ENCODE results near the gene GET3.
A peak's percentile ranks its signal among the peaks of the same experiment; 100 is the strongest.
"Not testable (repeated sequence)": the region's sequence is repeated elsewhere in the genome, so short reads cannot be mapped to it uniquely, and the experiment has no call there.

GET3 gene

DNA sequence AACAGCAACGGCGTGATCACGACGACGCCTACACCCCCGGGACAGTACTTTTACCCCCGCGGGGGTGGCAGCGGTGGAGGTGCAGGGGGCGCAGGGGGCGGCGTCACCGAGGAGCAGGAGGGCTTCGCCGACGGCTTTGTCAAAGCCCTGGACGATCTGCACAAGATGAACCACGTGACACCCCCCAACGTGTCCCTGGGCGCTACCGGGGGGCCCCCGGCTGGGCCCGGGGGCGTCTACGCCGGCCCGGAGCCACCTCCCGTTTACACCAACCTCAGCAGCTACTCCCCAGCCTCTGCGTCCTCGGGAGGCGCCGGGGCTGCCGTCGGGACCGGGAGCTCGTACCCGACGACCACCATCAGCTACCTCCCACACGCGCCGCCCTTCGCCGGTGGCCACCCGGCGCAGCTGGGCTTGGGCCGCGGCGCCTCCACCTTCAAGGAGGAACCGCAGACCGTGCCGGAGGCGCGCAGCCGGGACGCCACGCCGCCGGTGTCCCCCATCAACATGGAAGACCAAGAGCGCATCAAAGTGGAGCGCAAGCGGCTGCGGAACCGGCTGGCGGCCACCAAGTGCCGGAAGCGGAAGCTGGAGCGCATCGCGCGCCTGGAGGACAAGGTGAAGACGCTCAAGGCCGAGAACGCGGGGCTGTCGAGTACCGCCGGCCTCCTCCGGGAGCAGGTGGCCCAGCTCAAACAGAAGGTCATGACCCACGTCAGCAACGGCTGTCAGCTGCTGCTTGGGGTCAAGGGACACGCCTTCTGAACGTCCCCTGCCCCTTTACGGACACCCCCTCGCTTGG lies 55.0 kb downstream of the GET3 start:
- peak; percentile 80 for DNase-seq (ENCODE audit: low read depth)

DNA sequence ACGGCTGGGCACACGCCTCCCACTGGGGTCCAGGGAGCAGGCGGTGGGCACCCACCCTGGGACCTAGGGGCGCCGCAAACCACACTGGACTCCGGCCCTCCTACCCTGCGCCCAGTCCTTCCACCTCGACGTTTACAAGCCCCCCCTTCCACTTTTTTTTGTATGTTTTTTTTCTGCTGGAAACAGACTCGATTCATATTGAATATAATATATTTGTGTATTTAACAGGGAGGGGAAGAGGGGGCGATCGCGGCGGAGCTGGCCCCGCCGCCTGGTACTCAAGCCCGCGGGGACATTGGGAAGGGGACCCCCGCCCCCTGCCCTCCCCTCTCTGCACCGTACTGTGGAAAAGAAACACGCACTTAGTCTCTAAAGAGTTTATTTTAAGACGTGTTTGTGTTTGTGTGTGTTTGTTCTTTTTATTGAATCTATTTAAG lies 55.6 kb downstream of the GET3 start:
- no peak for DNase-seq (ENCODE audit: low read depth)

DNA sequence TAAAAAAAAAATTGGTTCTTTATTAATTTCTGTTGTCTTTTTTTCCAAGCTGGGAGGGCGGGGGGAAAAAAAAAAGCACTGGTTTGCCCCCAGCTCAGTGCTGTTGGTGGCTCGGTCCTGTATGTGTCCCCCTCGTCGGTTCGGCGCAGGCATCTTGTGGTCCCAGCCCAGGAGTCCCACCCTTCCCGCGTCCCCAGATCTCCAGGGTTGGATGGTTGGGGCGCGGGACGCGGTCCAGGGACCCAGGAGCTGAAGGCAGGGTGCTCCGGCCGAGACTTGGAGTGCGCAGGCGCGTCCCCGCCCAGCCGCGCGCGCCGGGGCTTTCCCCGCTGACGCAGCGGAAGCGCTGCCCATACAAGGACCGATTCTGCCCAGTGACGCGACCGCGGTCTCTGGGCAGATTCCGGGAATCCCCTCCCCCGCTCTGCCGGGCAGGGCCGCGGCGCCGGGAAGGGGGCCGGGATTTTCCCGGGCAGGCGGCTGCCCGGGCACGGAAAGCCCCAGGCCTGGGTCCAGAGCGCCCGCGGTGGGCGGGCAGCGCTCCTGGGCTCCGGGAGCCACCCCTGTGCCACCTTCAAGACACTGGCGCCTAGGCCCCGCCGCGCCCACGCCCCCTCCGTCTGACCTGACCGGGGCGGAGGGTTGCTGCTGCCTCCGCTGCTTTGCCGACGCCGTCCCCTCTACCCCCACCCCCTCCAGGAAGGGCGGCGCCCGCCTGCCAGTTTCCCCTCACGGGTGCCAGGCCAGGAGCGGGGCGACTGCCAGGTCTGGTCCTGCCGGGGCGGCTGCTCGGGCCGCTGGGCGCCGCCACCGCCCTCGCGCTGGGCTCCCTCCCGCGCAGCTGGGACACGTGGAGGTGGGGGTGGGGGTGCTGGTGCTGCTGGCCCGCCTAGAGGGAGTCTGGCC lies 56.2 kb downstream of the GET3 start:
- peak; percentile 93 for DNase-seq (ENCODE audit: low read depth)

DNA sequence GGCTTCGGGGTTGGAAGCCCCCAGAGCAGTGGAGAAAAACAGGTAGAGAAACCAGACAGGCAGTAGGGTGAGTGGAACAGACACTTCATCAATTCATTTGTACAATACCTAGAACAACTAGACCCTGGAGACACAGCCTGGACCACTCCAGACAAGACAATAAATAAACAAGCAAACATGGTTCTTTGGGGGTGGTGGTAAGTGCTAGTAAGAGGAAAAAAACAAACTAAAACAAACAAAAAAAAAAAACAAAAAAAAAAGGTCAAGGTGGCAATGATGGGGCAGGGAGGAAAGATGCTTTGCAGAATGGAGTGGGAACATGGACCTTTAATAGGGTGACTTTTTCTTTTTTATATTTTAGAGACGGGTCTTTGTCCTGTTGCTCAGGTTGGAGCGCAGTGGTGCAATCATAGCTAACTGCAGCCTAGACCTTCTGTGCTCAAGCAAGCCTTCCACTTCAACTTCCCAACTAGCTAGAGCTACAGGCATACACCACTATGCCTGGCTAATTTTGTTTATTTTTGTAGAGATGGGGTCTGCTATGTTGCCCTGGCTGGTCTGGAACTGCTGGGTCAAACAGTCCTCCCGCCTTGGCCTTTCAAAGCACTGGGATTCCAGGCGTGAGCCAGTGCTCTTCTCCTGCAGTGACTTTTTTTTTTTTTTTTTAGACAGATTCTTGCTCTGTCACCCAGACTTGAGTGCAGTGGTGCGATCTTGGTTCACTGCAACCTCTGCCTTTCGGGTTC lies 57.1 kb downstream of the GET3 start:
- no peak for DNase-seq (ENCODE audit: low read depth)

DNA sequence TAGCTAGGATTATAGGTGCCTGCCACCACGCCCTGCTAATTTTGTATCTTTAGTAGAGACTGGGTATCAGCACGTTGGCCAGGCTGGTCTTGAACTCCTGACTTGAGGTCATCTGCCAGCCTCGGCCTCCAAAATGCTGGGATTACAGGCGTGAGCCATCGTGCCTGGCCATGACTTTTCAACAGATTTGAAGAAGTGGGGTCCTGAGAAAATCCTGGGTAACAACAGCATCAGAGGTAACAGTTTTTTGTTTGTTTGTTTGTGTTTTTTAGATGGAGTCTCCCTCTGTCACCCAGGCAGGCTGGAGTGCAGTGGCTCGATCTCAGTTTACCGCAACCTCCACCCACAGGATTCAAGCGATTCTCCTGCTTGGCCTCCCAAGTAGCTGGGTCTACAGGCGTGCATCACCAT lies 57.7 kb downstream of the GET3 start:
- no peak for DNase-seq (ENCODE audit: low read depth)

DNA sequence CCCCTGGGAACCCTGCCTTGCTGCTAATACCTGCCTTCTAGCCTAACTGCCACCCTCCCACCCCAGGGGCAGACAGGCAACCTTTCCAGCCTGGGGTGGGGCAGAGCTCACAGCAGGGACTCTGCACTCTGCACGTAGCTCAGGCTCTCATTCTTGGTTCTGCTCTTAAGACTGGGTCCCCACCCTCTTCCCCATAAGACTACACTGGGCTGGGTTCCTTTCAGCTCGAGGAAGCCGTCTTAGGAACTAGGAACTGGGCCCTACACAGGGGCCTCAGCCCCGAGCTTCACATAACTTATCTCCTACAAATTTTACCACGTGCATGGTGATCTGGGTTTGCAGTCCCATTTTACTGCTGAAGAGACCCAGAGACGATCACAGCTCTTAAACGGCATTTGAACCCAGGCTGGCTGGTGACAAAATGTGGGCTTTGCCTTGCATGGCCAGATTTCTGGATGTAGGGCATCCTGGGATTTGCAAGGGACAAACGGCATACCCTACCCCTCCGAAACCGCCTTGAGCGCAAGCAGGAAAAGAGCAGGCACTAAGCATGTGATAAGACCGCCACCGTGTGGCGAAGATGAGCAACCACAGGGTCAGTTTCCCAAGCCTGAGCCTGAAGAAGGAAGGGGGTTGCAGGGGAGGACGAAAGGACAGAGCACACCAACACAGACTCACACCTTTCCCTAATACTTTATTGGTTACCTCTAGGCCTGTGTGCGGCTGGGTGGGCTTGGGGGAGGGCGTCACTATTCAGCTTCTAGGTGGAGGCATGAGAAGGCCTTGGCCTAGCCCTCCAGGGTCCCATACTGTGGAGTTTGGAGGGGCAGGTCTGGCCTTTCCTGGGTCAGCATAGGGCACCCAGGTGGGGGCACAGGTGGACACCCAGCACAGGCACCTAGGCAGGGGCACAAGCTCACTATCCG lies 59.1 kb downstream of the GET3 start:
- no peak for DNase-seq (ENCODE audit: low read depth)

DNA sequence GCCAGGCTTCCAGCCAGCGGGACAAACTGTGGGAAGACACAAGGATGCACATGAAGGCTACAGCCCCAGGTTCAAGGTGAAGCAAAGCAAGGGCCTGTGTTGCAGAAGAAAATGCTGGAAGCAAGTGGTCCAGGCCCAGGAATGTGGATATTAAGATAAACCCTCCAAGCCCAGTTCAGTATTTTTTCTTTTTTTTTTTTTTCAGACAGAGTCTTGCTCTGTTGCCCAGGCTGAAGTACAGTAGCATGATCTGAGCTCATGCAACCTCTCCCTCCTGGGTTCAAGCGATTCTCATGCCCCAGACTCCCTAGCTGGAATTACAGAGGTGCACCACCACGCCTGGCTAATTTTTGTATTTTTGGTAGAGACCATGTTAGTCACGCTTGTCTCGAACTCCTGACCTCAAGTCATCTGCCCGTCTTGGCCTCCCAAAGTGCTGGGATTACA lies 59.9 kb downstream of the GET3 start:
- no peak for DNase-seq (ENCODE audit: low read depth)

DNA sequence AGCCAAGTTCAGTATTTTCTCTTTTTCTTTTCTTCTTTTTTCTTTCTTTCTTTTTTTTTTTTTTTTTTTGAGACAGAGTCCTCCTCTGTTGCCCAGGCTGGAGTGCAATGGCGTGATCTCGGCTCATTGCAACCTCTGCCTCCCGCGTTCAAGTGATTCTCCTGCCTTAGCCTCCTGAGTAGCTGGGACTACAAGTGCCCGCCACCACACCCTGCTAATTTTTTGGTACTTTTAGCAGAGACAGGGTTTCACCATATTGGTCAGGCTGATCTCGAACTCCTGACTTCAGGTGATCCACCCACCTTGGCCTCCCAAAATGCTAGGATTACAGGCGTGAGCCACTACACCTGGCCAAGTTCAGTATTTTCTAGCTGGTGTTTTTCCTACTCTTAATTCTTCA lies 60.3 kb downstream of the GET3 start:
- DNase-seq (ENCODE audit: low read depth): not testable (repeated sequence)

Data from stimulated activated CD4-positive, alpha-beta T cell treated with anti-CD3 and anti-CD28 coated beads, Interleukin-2, amount 100 ng/mL, for 4 hours (primary cell).